GM19395 (cell line): Measurements from ENCODE around the gene VASP.

ENCODE experiments used
- ATAC-seq: cut with Tn5 transposase; IDR thresholded peaks from one replicate; pipeline ENCODE4 v1.9.1; 2021; ENCODE audit warnings: mild to moderate bottlenecking, moderate library complexity; ENCODE audit not compliant: unreplicated experiment

The VASP gene

DNA sequence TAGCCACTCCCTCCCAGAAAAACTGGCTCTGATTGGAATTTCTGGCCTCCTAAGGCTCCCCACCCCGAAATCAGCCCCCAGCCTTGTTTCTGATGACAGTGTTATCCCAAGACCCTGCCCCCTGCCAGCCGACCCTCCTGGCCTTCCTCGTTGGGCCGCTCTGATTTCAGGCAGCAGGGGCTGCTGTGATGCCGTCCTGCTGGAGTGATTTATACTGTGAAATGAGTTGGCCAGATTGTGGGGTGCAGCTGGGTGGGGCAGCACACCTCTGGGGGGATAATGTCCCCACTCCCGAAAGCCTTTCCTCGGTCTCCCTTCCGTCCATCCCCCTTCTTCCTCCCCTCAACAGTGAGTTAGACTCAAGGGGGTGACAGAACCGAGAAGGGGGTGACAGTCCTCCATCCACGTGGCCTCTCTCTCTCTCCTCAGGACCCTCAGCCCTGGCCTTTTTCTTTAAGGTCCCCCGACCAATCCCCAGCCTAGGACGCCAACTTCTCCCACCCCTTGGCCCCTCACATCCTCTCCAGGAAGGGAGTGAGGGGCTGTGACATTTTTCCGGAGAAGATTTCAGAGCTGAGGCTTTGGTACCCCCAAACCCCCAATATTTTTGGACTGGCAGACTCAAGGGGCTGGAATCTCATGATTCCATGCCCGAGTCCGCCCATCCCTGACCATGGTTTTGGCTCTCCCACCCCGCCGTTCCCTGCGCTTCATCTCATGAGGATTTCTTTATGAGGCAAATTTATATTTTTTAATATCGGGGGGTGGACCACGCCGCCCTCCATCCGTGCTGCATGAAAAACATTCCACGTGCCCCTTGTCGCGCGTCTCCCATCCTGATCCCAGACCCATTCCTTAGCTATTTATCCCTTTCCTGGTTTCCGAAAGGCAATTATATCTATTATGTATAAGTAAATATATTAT is 33.3 kb upstream of the VASP start:
- no peak for ATAC-seq

DNA sequence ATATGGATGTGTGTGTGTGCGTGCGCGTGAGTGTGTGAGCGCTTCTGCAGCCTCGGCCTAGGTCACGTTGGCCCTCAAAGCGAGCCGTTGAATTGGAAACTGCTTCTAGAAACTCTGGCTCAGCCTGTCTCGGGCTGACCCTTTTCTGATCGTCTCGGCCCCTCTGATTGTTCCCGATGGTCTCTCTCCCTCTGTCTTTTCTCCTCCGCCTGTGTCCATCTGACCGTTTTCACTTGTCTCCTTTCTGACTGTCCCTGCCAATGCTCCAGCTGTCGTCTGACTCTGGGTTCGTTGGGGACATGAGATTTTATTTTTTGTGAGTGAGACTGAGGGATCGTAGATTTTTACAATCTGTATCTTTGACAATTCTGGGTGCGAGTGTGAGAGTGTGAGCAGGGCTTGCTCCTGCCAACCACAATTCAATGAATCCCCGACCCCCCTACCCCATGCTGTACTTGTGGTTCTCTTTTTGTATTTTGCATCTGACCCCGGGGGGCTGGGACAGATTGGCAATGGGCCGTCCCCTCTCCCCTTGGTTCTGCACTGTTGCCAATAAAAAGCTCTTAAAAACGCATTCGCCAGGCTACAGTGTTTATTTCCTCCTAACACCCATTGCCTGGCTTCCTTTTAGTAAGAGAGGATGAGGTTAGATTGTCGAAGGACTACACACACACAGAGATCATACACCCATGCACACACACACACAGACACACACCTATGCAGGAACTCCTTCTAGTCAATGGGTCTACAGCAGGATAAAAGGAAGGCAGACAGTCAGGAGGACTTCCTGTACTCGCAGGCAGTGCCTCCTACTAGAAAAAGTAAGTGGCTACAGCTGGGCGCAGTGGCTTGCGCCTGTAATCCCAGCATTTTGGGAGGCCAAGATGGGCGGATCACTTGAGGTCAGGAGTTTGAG is 32.4 kb upstream of the VASP start:
- no peak for ATAC-seq

DNA sequence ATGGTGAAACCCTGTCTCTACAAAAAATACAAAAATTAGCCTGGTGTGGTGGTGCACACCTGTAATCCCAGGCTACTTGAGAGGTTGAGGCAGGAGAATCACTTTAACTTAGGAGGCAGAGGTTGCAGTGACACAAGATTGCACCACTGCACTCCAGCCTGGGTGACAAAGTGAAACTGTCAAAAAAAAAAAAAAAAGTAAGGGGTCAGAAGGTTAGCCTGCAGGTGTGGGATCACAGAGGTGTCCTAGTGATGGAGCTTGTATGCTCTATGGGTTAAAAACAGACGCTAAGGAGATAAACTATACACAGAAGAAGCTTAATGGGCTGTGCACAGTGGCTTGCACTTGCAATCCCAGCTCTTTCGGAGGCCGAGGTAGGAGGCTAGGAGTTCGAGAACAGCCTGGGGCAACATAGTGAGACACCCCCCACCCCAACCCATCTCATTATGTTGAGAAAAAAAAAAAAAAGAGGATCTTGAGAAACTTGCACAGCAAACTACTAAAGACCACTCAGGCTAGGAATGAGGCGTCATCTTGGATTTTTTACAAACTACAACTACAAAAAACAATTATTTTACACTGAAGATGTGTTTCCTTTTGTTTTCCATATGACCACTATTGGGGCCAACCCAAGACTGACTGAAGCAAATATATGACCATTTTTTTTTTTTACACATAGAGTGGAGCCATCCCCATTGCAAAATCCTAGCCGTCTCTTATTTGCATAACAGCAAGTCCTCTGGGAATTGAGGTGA is 31.6 kb upstream of the VASP start:
- ATAC-seq = no peak

DNA sequence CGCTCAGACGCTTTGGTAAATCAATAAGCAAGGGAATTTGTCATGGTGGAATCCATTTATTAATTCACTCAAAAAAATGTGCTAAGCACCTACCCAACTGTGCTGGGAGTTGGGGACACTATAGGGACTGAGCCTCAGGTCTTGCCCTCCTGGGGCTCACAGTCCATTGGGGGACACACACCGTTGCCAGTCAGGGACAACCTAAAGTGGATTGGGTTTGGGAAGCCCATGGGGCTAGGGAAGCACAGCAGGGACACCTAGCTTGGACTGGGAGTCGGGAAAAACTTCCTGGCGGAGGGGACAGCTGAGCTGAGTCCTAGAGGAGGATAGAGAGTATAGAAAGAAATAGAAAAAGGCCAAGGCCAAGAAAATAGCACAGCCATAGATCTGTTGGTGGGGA is 31.0 kb upstream of the VASP start:
- no peak for ATAC-seq

DNA sequence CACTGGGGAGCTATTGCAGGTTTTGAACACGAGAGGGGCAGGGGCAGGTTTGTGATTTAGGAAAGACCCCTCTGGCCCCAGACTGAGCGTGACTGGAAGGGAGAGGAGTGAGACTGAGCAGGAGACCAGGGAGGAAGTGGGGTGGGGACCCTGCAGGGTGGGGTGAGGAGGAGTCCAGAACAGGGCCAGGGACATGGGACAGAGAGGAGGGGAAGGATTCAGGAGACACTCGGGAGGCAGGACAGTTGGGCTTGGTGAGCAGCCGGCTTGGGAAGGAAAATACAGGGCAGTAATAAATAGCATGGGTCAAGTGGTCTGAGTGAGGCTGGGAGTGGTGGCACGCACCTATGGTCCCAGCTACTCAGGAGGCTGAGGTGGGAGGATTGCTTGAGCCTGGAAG is 30.1 kb upstream of the VASP start:
- ATAC-seq = no peak

DNA sequence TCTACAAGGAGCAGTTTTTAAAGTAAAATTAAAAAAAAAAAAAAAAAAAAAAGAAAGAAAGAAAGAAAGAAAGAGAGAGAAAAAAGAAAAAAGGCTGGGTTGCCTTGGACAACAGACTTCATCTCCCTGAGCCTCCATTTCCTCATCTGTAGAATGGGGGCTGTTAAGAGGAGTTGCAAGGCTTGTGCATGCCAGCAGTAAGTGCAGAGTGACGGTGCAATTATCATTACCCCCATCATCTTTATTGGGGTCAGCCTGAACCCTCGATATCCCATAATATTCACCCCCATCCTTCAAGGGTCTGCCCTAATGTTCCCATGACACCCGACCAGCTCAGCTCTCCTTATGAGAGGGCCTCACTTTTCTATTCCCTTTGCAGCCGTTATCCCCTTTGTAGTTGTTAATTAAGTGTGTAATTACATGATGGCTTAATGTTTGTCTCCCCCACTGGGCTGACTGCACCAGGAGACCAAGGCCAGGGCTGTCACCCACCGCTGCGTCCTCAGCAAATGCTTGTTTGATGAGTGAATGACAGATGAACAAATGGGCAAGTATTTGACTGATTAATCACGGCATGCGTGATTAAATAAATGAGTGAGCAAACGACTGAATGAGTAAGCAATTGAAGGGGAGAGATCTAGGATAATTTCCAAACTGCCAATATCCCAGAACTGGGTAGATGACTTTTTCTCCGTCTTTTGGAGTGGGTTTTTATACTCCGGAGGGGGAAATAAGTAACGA is 29.4 kb upstream of the VASP start:
- ATAC-seq = no peak

DNA sequence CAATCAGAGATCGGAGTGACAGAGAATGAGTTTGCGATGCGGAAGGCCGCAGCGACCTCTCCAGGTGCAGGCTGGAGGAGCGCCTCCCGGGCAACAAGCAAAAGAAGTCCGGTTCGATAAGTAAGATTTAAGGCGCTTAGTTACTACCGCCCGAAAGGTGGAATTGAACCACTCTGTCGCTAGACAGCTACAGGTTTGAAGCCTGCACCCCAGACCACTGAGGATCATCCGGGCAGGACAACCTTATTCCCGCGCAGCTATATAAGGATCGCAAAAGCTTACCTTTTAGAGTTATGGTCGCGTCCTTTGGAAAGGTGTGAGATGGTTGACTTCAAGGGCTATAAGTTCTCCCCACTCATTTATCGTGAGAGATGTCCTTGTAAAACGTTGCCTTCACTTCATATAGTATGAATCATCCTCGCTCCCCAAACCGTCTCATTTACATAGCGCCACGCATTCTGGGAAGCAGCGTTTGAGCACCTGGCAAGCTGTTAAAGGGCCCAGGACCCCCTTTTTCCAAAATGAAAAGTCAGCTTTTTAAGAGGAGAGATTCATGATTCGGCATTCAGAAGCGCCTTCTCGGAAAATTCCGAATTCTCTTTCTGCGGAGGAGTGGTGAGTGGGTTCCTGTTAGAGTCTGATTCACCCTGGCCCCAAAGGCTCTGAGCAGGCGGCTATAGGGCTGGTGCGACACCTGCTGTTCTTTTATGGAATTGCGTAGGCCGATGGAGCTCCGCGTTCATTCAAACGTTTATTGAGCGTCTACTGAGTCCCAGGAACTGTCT is 28.6 kb upstream of the VASP start:
- peak; percentile 77 for ATAC-seq

DNA sequence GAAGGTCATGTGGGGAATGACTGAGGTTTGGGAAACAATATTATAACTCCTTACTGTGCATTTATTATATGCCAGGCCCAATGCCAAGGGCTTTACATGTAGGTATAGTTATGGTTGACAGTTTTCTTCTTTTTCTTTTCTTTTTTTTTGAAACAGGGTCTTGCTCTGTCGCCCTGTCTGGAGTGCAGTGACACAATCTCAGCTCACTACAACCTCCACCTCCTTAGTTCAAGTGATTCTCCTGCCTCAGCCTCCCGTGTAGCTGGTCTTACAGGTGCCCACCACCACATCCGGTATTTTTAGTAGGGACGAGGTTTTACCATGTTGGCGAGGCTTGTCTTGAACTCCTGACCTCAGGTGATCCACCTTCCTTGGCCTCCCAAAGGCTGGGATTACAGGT is 24.2 kb upstream of the VASP start:
- ATAC-seq = no peak

DNA sequence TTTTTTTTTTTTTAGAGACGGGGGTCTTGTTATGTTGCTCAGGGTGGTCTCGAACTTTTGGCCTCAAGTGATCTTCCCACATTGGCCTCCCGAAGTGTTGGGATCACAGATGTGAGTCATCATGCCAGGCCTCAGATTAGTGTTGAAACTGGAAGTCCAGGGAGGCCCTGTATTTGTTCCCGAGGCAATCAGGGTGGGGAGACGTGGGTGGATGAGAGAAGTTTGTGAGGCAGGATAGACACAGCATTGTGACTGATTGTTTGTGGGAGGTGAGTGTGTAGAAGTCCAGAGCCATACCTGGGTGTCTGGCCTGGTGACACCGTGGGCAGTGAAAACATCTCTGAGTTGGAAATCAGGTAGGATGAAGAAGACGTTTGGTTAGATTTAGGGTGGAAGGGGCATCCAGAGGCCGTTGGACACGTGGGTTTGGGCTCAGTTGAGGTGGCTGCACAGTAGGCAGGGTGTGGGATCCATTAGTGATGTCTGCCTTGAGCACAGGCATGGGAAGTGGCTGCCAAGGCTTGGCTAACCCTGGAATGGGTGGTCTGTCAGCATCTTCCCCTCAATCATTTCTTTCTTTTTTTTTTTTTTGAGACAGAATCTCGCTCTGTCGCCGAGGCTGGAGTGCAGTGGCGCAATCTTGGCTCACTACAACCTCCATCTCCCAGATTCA is 22.9 kb upstream of the VASP start:
- ATAC-seq = no peak

DNA sequence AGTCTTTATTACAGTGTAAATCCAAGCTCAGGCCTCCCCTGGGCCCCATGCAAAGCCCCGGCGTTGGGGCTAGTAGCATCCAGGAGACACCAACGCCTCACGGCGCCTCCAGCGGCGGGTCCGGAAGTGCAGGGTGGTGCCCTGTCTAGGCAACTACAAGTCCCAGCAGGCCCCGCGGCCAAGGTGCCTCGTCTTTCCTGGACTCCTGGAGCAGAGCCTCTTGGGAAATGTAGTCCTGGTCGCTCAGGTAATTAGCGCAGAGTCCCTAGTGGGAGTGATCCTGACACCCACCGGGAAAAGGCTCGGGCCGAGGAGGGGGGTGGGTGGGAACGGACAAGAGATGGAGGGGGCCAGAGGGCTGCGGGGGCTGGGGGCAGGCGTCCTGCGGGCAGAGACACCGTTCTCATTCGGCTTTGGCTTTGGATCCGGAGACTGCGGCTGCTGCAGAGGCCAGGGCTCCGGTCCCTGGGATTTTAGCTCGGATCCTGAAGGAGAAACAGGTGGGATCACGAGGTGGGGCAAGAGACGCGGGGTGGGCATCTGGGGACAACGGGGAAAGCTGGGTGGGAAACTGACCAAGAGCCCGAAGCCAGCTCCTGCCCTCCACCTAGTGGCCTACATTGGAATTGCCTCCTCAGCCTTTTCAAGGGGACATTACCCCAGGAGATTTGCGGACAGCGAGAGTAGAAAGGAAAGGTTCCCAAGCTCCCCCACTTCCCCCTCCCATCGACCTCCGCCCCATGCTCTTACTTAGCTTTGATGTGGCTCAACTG is 21.8 kb upstream of the VASP start:
- peak; percentile 95 for ATAC-seq

DNA sequence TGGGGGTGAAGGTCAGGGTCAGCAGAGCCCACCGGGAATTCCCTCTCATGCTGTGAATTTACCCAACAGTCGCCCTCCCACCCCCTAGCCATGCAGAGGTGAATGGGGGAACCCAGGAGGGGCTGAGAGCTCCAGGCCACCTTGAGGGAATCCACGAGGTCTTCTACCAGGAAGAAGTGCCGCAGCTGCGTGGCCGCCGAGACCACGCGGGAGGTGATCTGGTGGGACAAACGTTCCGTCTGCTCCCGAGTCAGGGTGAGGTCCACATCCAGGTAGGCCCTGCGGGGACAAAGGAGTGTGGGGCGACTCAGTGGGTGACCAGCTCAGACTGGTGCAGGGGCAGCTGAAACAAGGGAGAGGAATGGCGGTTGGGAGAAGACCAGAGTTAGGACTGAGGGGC is 18.6 kb upstream of the VASP start:
- no peak for ATAC-seq

DNA sequence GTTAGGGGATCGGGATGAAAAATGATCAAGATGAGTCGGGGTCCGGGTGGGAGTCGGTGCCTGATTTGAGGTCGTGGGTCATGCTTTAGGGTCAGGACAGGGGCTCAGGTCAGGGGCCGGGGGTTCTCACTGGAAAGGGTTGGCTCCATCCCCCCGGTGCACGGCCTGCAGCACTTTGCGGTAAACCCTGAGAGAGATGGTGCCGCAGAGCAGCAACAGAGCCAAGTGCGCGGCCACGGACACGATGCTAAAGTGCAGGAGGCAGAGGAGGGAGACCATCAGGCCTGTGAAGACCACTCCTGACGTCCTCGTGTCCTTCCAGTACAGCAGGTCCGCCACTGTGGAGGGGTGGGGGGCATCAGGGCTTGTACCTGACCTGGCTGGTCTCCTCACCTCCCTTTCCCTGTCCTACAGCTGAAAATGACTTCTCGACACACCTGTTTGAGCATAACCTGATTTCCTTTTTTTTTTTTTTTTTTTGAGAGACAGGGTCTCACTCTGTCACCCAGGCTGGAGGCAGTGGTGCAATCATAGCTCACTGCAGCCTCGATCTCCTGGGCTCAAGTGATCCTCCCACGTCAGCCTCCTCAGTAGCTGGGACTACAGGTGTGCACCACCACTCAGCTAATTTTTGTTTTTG is 17.9 kb upstream of the VASP start:
- no peak for ATAC-seq

DNA sequence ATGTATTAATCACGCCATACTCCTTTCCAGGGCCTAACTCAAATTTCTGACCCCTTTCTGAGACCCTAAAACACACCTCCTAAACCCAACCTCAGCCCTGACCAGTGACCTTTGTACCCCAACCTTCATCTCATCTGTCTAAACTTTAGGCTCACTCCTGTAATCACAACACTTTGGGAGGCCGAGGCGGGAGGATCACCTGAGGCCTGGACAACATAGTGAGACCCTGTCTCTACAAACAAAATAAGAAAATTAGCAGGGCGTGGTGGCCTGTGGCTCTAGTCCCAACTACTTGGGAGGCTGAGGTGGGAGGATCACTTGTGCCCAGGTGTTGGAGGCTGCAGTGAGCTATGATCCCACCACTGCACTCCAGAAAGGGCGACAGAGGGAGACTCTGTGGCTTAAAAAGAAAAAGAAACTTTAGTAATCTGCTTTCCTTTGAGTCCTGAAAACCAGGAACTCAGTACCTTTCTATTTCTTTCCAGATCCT is 15.1 kb upstream of the VASP start:
- no peak for ATAC-seq

DNA sequence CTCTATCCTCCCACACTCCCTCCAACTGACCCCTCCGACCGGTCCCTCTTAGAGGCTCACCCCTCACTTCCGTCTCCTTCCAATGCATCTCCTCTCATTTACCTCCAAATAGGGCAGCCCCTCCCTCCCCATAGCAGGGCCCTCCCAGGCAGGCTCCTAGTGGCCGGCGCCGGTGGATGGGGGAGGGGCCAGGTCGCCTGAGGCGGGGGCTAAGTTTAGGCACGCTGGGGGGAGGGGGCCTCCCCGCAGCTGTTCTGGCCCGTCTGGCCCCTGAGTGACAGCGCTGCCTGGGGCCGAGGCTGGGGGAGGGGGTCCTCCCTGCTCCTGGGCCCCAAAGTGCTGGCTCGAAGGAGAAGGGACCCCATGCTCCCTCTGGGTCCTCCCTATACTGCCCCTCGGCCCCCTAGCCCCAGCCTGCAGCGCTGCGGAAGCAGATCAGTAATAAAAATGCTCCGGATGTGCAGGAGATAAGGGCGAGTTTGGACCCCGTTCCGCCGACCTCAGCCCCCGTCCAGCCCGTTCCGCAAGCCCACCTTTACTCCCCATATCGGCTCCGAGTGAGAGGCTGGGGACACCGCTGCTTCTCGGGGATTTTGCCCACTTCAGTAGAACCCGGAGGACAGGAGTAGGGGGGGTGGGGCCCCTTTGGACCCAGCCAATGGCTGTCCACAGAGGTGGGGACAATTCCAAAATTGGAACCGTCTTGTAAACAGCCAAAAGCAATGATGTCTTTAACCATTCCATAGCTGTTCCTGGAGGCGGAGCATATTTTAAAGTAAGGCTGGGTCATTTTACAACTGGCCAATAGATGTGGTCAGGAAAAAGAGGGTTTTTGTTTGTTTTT is 14.4 kb upstream of the VASP start:
- no peak for ATAC-seq

DNA sequence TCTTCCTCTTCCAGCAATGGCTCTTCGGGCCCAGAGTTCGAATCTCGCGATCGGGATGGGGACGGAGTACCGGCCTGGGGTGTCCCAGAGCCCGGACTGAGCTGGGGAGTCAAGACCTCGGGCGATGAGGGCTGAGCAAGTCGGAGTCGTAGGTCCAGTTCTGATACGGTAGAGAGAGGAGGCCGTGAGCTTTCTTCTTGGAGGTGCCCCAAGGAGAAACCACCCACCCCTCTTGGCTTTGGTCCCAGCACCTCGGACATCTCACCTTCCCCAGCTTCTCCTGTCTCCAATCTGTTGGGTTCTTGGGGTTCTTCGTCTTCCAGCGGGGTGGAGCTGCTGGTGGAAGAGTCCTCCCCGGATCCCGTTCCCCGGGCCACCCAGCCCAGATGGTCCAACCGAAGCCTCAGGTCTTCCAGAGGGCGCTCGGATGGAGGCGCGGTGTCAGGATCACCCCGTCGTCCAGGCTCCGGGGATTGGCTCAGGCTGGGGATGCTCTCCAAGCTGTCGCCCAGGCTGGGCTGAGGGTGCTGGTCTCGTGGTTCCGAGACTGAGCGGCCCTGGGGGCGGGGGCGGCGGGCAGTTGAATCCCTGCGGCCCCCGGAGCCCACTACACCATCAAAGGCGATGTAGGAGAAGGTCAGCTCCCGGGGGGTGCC is 12.9 kb upstream of the VASP start:
- ATAC-seq = no peak

DNA sequence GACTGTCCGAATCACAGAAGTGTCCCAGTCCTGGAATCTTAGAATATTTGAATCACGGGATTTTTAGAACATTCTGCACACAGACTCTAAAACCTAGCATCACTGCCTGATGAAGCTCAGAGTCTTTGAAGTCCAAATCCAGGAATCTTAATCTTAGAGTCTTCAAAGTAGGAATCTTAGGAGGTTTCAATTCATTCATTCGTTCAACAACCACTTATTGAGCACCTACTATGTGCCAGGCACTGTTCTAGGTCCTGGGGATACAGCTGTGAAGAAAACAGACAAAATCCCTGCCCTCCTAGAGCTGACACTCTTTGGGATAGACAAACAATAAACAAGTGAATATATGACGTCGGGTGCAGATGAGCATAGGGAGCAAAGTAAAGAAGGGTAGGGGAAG is 12.1 kb upstream of the VASP start:
- ATAC-seq = no peak
